Sigmoid colon (tissue), 7 donors: Measurements from ENCODE around the gene TRDMT1. TPM values are rescaled to one million over a fixed set of nuclear protein-coding genes. Genes with fewer than 3 reads are reported as not detected.

ENCODE experiments used
- DNase-seq: peaks from one replicate; pipeline ENCODE4 v3.0.0-alpha.2; 2019
- H3K27ac ChIP-seq, 4 donors: fragments of 200-600 bp; sonication (generic); one replicate each; pipeline ENCODE4 v1.5.1; 2016 to 2019; ENCODE audit warnings: mild to moderate bottlenecking in 1 of 4
- H3K27me3 ChIP-seq, 3 donors: fragments of 200-600 bp; sonication (generic); one replicate each; pipeline ENCODE4 v1.5.1; 2019; ENCODE audit warnings: mild to moderate bottlenecking in 1 of 3
- H3K36me3 ChIP-seq, 4 donors: fragments of 200-600 bp; sonication (generic); one replicate each; pipeline ENCODE4 v1.5.1; 2016 to 2019
- H3K4me1 ChIP-seq, 4 donors: fragments of 200-600 bp; sonication (generic); one replicate each; pipeline ENCODE4 v1.5.1; 2017 to 2019
- H3K4me3 ChIP-seq, 4 donors: fragments of 200-600 bp; sonication (generic); one replicate each; pipeline ENCODE4 v1.5.1; 2017 to 2019; ENCODE audit warnings: mild to moderate bottlenecking in 2 of 4, moderate library complexity in 1 of 4
- H3K9me3 ChIP-seq, 4 donors: fragments of 200-600 bp in 3 of 4; sonication (generic) in 3 of 4; one replicate each; pipeline versions ENCODE4 v1.5.1 to v1.6.1; 2013 to 2019
- EP300 ChIP-seq, 4 donors: sonication (generic); formaldehyde crosslinking; IDR thresholded peaks; one replicate each; pipeline ENCODE4 v1.6.1; 2017; ENCODE audit warnings: antibody characterized with exemption in 4 of 4
- POLR2A ChIP-seq, 2 donors: fragments of 450-650 bp; IDR thresholded peaks; one replicate each; pipeline ENCODE4 v1.6.1; 2016; ENCODE audit warnings: antibody characterized with exemption in 2 of 2, mild to moderate bottlenecking in 2 of 2, moderate library complexity in 2 of 2
- POLR2AphosphoS5 ChIP-seq, 4 donors: sonication (generic); formaldehyde crosslinking; IDR thresholded peaks; one replicate each; pipeline ENCODE4 v1.6.1; 2017; ENCODE audit warnings: antibody characterized with exemption in 4 of 4
- WGBS, 2 donors: extraction: QIAGEN DNeasy Blood & Tissue Kit; methylation state at CpG; one replicate each; pipeline ENCODE4 v1.1.7; 2013; 5-methylcytosine and 5-hydroxymethylcytosine counted together
- intact Hi-C: fragments of 100-400 bp; cut with DNase I; formaldehyde crosslinking; loops from one replicate; pipeline ENCODE4 v1.15.1; 2023
- polyA plus RNA-seq, 3 donors: library from polyadenylated mRNA; stranded (reverse); fragments of 200-250 nt; gene quantifications; one replicate each; pipeline ENCODE4 v1.2.3, GENCODE V29; 2013
- total RNA-seq, 4 donors: library from RNA; depleted of rRNA; stranded (reverse); fragments of >200 nt; gene quantifications; one replicate each; pipeline ENCODE4 v1.1.0, GENCODE V29; 2016
- TF ChIP-seq, protein P1 (sequence below), 4 experiments: fragments of 450-650 bp in 3 of 4; fragments of 200-600 bp in 1 of 4; IDR thresholded peaks; one replicate each; pipeline ENCODE4 v1.5.1; 2016 to 2019; ENCODE audit warnings: antibody characterized with exemption in 4 of 4, mild to moderate bottlenecking in 3 of 4, moderate library complexity in 2 of 4
- donor health status: healthy with polysubstance abuse.
- donor health status: Bipolar disorder and iron deficiency.
- donor health status: healthy.

TRDMT1 gene
- total and polyA plus RNA-seq, 7 donors, result 1.2 to 13.6 (median 7.5) TPM

DNA sequence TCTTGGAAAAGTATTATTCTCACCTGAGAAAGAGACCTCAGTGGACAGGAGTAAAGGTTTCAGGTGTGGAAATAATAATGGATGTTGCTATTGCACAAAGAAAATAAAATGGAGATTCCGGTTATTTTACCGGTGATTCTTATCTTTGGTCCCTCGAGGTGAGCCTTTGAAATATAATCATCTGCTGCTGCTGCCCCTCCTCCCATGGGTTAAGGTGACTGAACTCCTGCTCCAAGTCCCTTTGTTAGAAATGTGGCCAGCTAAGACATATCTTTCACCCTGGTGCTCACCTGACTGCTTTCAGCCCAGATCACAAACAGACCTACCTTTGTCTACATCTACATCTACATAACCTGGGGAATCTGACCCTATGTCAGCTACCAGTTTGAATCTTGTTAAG lies 77.5 kb downstream of the TRDMT1 start:
- WGBS, 2 donors, result 76 to 81% methylated on average over 3 of the region's 3 CpGs
- Histone ChIP-seq H3K4me3 (no peak overlapping the region), H3K9me3 (no peaks in the 10 kb centered on the region), H3K36me3 (no peaks in the 10 kb centered on the region), H3K27ac (no peak overlapping the region), H3K4me1 (no peaks in the 10 kb centered on the region), H3K27me3 (no peaks in the 10 kb centered on the region)
- TF ChIP-seq POLR2AphosphoS5 (IDR thresholded peaks at IDR 0.05) (no peak), EP300 (IDR thresholded peaks at IDR 0.05) (no peak), POLR2A (IDR thresholded peaks at IDR 0.05) (no peak)
- TF ChIP-seq, protein P1, sequence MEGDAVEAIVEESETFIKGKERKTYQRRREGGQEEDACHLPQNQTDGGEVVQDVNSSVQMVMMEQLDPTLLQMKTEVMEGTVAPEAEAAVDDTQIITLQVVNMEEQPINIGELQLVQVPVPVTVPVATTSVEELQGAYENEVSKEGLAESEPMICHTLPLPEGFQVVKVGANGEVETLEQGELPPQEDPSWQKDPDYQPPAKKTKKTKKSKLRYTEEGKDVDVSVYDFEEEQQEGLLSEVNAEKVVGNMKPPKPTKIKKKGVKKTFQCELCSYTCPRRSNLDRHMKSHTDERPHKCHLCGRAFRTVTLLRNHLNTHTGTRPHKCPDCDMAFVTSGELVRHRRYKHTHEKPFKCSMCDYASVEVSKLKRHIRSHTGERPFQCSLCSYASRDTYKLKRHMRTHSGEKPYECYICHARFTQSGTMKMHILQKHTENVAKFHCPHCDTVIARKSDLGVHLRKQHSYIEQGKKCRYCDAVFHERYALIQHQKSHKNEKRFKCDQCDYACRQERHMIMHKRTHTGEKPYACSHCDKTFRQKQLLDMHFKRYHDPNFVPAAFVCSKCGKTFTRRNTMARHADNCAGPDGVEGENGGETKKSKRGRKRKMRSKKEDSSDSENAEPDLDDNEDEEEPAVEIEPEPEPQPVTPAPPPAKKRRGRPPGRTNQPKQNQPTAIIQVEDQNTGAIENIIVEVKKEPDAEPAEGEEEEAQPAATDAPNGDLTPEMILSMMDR (IDR thresholded peaks at IDR 0.05), result no peak
- intact Hi-C loops, result no loop called here
- DNase-seq, result no peak

DNA sequence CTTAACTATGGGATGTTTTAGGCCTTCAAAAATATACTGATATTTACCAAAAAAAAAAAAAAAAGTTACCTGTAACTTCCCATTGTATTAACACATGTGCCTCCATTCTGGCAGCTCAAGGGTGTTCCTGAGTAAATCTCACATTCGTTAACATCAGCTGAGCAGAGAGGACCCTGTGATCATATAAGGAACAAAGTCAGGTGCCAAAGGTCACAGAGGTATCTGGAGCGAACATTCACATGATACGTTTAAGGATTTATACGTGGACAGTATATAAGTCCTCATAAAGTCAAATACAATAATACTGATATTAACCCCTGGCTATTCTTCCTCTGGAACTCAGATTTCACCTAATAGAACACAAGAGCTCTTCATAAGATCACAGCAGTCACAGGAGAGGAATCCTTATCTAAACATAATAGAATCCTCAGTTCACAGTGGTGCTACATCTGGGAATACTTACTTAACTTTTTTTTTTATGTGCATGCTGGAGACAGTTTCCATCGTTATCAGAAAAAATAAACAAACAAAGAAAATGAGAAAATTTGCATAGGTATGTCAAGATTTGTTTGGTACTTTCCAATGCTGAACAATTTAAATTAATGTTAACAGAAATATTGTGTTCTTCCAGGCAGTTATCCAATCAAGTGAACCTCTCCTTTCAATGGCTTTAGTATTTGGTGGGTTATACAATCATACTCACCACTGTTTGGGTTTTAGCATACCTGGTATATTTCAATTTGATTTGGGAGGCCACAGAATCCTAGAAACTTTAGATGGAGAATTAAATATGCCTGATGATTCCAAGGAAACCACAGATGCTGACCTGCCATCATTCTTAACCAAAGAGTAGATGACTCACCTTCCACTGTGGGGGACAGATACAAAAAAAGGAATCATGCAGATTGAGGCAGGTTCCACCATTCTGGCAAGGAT lies 78.5 kb downstream of the TRDMT1 start:
- Histone ChIP-seq H3K9me3 (no peaks in the 10 kb centered on the region), H3K27me3 (no peaks in the 10 kb centered on the region), H3K27ac (no peak overlapping the region), H3K36me3 (no peaks in the 10 kb centered on the region), H3K4me1 (no peaks in the 10 kb centered on the region), H3K4me3 (no peak overlapping the region)
- no peak for TF ChIP-seq POLR2AphosphoS5 (IDR thresholded peaks at IDR 0.05)
- no peak for TF ChIP-seq EP300 (IDR thresholded peaks at IDR 0.05)
- TF ChIP-seq, protein P1 (IDR thresholded peaks at IDR 0.05), result no peak
- no peak for TF ChIP-seq POLR2A (IDR thresholded peaks at IDR 0.05)
- no peak for DNase-seq
- WGBS, 2 donors, result 60 to 76% methylated on average over 5 of the region's 5 CpGs
- intact Hi-C loops, result no loop called here

DNA sequence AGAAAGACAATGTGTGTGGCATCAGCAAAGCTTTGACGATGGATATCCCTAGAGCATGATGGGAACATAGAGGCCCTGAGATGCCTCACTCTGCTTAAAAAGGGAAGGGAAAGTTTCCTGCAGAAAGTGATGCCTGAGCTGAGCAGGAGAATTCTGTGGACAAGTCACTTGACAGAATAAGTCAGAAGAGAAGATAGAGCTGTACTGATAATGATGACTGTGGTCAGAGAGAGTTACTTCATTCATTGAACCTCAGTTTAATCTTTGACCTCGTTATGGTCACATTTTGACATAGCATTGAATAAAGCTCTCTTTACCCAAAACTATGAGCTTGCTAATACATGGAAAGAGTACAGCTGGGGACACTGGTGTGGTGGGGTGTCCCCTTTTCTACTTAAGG lies 79.4 kb downstream of the TRDMT1 start:
- Histone ChIP-seq H3K4me1 (no peaks in the 10 kb centered on the region), H3K27ac (no peak overlapping the region), H3K9me3 (no peaks in the 10 kb centered on the region), H3K27me3 (no peaks in the 10 kb centered on the region), H3K36me3 (no peaks in the 10 kb centered on the region), H3K4me3 (no peak overlapping the region)
- intact Hi-C loops, result no loop called here
- DNase-seq, result no peak
- TF ChIP-seq POLR2A (IDR thresholded peaks at IDR 0.05), result no peak
- TF ChIP-seq EP300 (IDR thresholded peaks at IDR 0.05), result no peak
- TF ChIP-seq POLR2AphosphoS5 (IDR thresholded peaks at IDR 0.05), result no peak
- TF ChIP-seq, protein P1 (IDR thresholded peaks at IDR 0.05), result no peak
- WGBS, 2 donors, result 87 to 88% methylated on average over 2 of the region's 2 CpGs

DNA sequence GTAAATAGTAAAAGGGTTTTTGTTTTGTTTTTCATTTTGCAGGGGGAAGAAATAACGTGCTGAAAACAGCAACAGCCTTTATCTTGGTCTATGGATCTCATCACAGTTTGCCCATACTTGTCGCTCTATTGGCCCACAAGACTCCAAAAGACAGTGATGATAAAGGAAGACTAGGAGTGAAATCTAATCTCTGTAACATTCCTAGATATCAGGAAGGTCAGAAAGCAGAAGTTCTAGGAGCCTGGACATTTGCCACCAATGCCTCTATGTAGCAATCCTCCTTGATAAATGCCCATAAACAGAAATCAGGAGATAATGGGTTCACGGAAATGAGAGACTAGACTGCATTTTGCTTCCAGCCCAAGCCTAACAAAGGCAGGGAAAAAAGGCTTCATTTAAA lies 80.8 kb downstream of the TRDMT1 start:
- intact Hi-C loops, result no loop called here
- no peaks in the 10 kb centered on the region for H3K4me1 ChIP-seq
- TF ChIP-seq, protein P1 (IDR thresholded peaks at IDR 0.05), result no peak
- TF ChIP-seq POLR2A (IDR thresholded peaks at IDR 0.05), result no peak
- TF ChIP-seq POLR2AphosphoS5 (IDR thresholded peaks at IDR 0.05), result no peak
- no peak for TF ChIP-seq EP300 (IDR thresholded peaks at IDR 0.05)
- WGBS, 2 donors, result 81 to 85% methylated on average over 3 of the region's 3 CpGs
- no peaks in the 10 kb centered on the region for H3K9me3 ChIP-seq
- no peak overlapping the region for H3K4me3 ChIP-seq
- DNase-seq, result no peak
- H3K36me3 ChIP-seq, result no peaks in the 10 kb centered on the region
- no peak overlapping the region for H3K27ac ChIP-seq
- no peaks in the 10 kb centered on the region for H3K27me3 ChIP-seq
